GM13977 (cell line): ENCODE measurements around the gene SEC16A.

ENCODE experiments used
- DNase-seq: peaks from one replicate; pipeline ENCODE4 v3.0.0; 2012; ENCODE audit warnings: low spot score
- in situ Hi-C: fragments of 300-500 bp; cut with MboI; formaldehyde crosslinking; loops from one replicate; pipeline ENCODE4 v1.12.0; 2022; ENCODE audit warnings: low sequenced_read_pairs, low pct_unique_long_range_greater_than_20kb, mixed read lengths, inconsistent platforms; ENCODE audit not compliant: unreplicated experiment
- TF ChIP-seq, protein P1 (sequence below): IDR thresholded peaks from 2 replicates; pipeline ENCODE4 v1.5.1; 2012; ENCODE audit warnings: mild to moderate bottlenecking, control low read depth; ENCODE audit not compliant: insufficient read depth; ENCODE audit errors: extremely low read depth, missing control alignments

The SEC16A gene

DNA sequence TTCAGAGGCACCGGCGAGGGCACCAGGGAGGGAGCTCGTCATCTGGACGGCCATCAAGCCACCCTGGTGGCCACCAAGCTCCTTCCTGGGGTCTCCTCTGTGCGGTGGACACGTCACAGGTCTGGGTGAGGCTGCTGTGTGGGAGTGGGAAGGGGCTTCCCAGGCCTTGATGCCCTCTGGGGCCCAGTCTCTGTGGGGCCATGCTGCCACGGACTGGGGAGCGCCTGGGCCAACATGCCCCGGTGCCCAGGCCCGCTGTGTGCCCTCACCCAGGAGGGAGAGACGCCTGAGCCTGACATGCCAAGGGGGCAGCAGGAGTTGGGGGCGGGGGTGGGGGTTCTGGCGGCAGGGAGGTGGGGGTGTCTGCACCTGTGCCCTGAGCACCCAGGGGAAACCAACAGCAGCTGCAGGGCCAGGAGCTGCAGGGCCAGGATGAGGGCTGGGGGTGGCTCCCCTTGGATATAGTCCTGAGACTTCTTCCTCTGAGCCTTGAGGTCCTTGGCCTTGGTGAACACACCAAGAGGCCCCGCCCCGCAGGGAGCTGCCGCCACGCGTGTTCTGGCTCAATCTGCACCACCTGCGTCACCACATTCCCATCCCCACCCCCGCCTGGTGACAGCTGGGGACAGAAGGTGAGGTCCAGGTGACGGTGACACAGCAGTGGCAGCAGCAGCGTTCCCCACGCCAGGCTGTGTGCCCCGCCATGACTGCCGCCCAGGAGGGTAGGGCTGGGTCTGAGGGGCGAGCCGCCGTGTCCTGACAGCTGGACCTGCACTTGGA lies 15.3 kb upstream of the SEC16A start:
- in situ Hi-C loops: no loop called here
- DNase-seq: no peak
- TF ChIP-seq, protein P1, sequence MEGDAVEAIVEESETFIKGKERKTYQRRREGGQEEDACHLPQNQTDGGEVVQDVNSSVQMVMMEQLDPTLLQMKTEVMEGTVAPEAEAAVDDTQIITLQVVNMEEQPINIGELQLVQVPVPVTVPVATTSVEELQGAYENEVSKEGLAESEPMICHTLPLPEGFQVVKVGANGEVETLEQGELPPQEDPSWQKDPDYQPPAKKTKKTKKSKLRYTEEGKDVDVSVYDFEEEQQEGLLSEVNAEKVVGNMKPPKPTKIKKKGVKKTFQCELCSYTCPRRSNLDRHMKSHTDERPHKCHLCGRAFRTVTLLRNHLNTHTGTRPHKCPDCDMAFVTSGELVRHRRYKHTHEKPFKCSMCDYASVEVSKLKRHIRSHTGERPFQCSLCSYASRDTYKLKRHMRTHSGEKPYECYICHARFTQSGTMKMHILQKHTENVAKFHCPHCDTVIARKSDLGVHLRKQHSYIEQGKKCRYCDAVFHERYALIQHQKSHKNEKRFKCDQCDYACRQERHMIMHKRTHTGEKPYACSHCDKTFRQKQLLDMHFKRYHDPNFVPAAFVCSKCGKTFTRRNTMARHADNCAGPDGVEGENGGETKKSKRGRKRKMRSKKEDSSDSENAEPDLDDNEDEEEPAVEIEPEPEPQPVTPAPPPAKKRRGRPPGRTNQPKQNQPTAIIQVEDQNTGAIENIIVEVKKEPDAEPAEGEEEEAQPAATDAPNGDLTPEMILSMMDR: no peak

DNA sequence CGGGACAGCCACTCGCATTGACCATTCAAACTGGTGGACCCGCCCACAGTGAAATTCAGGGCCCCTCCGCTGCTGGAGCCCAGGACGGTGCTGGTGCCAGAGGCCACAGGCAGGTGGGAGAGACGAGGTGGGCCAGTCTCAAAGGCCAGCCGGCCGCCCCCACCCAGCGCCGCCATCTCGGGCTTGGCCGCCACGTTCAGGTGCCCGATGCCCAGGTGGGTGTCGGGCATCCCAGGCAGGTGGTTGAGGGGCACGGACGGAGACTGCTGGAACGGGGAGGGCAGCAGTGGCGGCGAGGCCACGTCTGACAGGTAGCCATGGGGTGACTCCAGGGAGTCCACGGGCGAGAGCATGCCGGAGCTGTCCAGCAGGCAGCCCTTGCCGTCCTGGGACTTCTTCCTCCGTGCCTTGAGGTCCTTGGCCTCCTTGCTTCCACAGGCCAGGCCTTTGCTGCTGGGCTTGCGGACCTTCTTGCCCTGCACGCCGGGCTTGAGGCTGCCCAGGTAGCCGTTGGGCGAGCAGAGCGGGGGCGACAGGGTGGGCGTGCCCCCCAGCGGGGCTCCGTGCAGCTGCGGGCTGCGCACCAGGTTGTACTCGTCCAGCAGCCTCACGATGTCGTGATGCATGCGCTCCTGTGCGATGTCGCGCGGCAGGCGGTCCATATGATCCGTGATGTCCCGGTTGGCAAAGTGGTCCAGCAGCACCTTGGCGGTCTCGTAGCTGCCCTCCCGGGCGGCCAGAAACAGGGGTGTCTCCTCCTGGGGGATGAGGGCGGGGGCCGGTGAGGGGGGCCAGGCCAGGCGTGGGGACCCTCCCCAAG lies 14.2 kb upstream of the SEC16A start:
- no peak for DNase-seq
- in situ Hi-C loops: no loop called here
- TF ChIP-seq, protein P1: no peak

DNA sequence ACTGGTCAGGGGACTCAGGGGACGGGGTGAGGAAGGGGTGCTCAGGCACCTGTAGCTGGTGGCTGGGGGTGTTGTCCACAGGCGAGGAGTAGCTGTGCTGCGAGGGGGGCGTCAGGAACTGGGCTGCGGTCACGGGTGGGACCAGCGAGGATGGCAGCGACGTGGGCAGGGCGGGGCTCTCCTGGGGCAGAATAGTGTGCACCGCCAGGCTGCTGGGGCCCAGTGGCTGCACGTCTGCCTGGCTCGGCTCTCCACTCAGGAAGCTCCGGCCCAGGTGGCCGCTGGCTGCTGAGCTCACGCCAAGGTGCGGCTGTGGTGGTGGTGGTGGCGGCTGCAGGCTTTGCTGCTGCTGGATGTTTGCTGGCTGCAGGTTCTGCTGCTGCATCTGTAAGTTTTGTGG lies 13.3 kb upstream of the SEC16A start:
- in situ Hi-C loops: no loop called here
- TF ChIP-seq, protein P1: no peak
- DNase-seq: no peak

DNA sequence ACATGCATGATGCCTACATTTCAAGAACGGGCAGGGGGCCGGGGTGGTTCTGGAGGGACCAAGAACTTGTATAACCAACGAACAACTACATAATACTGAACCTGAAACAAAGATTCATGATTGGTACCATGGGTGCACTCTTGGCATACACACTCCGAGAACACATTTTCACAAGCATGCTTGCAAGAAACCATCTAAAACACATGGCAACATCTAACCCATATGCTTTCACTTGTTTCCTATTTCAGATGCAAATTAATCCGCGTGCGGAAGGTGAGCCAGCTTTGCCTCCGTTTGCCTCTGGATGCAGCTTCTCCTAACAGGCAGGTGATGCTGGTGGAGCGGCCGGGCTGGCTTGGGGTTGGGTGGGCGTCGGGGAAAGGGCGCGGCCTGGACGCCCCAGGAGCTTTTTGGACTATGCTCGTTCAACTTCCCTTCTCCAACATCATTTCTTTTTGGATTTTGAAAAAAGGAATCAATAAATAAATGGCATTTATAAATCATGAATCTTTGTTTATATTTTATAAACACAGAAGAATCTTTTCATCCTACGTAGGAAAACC lies 12.5 kb upstream of the SEC16A start:
- in situ Hi-C loops: no loop called here
- TF ChIP-seq, protein P1: no peak
- DNase-seq: no peak

DNA sequence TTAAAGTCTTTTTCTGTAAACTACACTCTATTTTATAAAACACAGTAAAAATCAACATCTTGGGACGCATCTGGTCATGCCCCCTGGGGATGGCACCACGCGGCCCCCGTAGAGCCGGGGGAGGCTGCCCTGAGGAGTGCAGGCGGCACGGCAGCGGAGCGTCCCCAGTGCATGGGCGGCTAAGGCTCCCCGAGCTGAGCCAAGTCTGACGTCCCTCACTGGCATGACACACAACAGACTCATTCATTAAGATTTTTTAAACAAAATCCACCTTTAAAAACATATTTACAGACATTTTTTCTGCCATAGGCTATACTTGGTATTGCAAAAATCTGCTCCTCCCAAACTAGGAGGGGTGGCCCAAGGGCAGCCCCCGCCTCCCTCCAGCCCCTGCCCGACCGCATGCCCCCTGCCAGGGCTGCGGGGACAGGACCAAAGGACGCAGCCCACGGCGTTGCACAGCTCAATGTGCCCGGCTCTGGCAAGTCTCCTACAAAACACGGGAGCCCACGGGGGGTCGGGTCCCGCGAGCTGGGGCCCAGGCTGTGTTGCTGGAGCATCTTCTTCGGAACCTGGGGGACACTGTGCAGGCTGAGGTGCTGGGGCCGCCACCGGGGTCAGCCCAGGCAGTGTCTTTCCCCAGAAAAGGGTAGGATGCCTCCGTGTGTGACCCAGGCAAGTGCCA lies 11.8 kb upstream of the SEC16A start:
- no peak for DNase-seq
- in situ Hi-C loops: loop anchor here (5.0 kb wide), 1 partner anchor 133 kb away; no protein-coding TSS in a partner anchor
- TF ChIP-seq, protein P1: no peak

DNA sequence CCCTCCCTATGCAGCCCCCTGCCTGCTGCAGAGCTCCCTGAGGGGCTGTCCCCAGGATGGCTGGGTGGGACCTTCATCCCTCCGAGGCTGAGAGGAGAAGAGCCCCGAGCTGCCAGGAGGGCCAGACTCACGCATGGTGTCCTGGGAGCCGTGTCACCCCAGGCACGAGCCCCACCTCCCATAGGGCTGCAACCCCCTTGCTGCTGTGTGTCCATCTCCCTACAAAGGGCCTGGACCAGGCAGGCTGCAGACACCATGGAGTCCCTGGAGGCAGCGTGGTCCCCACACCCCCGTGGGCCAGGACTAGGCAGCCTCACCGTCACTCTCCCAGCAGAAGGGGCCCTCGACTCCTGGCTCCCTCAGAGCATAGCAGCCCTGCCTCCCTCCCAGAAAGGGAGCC lies 11.2 kb upstream of the SEC16A start:
- no peak for DNase-seq
- in situ Hi-C loops: loop anchor here (5.0 kb wide), 1 partner anchor 133 kb away; no protein-coding TSS in a partner anchor
- TF ChIP-seq, protein P1: no peak
